ENCODE data around the gene STIP1.
A peak's percentile ranks its signal among the peaks of the same experiment; 100 is the strongest.

STIP1 gene

DNA sequence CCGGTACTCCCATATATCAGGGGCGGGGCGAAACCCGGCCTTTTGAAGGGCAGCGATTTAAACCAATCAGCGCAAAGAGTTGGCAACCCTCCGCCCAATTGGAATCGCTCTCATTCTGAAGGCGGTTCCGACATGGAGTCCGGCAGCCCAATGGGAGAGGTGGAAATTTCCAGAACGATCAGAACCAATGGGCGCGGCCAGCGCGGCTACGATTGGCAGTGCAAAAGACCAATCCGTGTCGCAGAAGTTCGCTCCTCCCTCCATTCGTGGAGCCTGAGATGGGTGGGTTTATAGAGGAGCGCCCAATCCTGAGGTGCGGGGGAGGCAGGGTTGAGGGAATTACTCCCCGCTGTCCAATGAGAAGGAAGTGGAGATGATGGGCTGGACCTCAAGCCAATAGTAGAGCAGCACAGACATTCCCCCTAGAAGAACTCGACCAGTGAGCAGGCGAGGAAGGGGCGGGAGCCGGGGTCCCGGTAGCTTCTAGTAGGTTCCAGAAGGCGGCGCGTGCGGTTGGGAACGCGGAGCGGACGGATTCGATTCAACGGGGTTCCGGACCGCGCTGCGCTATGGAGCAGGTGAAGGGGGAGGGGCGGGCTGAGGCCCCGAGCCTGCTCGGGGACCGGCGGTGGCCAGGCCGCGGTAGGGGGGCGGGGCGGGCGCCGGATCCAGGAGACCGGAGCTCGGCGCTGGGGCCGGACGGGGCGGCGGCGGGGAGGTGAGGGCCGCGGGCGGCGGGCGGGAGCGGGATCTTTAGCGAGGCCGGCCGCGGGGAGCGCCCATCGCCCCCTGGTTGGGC lies at the start of gene STIP1:
TSS of gene STIP1 (plus strand) at position 479 of the 799 bp plus-strand sequence. CDS start at position 570, 91 bp downstream.
- peak; percentile 100 for DNase-seq (ENCODE audit: extremely low read depth, low read depth)
- TF ChIP-seq, protein P1, sequence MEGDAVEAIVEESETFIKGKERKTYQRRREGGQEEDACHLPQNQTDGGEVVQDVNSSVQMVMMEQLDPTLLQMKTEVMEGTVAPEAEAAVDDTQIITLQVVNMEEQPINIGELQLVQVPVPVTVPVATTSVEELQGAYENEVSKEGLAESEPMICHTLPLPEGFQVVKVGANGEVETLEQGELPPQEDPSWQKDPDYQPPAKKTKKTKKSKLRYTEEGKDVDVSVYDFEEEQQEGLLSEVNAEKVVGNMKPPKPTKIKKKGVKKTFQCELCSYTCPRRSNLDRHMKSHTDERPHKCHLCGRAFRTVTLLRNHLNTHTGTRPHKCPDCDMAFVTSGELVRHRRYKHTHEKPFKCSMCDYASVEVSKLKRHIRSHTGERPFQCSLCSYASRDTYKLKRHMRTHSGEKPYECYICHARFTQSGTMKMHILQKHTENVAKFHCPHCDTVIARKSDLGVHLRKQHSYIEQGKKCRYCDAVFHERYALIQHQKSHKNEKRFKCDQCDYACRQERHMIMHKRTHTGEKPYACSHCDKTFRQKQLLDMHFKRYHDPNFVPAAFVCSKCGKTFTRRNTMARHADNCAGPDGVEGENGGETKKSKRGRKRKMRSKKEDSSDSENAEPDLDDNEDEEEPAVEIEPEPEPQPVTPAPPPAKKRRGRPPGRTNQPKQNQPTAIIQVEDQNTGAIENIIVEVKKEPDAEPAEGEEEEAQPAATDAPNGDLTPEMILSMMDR (IDR thresholded peaks at IDR 0.05; ENCODE audit: low read depth, low read length) = peak; percentile 49

DNA sequence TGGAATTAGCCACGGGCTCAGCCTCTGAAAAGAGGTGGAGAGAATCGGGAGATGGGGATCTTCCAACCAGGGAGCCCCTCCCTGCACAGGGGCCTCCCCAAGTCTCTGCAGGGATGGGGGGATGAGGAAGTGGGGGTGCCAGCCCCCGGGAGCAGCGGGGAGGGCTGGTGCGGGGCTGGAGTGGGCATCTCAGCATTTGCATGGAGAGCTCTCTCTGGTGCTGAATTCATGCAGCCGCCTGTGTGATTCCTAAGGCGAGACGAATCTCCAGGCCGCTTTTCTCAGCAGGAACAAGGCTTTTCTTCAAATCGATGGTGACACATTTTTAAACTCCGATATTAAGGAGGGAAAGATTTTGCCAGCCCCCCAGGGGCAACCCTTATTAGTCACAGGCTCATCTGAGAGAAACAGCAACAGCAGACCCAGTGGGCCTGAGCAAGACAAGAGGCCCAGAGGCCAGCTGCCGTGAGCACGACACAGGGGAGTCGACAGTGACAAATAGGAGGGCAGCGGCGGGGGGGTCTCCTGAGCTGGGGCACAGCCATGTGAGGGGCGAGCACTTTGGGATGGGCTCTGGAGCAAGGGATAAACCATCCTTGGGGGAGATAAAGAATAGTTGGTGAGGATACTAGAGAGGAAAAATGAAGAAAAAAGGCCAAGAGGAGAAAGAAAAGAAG lies 49.1 kb upstream of the STIP1 start:
- DNase-seq (ENCODE audit: extremely low read depth, low read depth) = no peak
- TF ChIP-seq, protein P1 (IDR thresholded peaks at IDR 0.05; ENCODE audit: low read depth, low read length) = no peak

DNA sequence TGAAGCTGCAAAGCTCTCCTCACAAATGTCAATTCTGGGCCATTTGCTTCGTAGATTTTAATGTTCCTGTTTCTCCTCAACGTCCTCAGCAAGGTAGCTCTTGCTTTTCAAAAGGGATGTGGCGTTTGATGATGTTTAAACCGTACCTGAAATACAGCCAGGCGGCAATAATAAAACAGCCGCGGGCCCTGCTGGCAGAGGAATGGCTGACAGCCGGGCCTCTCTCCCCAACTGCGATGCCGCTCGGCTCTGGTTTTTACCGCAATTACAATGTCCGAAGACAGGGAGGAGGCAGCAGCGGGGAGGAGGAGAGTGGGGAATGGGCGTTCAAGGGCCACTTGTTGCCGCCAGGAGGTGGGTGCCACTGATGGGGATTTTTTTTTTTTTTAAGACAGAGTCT lies 47.6 kb upstream of the STIP1 start:
- no peak for DNase-seq (ENCODE audit: extremely low read depth, low read depth)

DNA sequence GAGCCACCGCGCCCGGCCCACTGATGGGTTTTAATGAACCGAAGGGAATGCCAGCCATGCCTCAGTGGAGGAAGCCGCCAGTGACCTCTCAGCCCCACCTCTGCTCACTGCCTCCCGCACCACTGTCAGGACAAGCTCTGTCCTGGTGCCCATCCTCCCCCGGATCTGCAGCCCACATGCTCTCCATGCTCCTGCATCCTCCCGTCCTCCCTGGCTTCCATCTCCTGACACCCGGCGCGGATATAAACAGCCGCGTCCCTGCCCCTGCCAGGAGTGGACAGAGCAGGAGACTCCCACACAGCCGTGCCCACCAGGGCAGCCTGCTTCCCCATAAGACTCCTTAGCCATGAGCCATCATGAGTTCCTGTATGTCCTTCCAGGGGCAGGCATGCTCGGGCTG lies 46.9 kb upstream of the STIP1 start:
- TF ChIP-seq, protein P1 (IDR thresholded peaks at IDR 0.05; ENCODE audit: low read depth, low read length) = no peak
- DNase-seq (ENCODE audit: extremely low read depth, low read depth) = no peak

More for the DNA sequence above, 47.6 kb upstream of the STIP1 start:
- TF ChIP-seq, protein P1 (IDR thresholded peaks at IDR 0.05; ENCODE audit: low read depth, low read length) = no peak

DNA sequence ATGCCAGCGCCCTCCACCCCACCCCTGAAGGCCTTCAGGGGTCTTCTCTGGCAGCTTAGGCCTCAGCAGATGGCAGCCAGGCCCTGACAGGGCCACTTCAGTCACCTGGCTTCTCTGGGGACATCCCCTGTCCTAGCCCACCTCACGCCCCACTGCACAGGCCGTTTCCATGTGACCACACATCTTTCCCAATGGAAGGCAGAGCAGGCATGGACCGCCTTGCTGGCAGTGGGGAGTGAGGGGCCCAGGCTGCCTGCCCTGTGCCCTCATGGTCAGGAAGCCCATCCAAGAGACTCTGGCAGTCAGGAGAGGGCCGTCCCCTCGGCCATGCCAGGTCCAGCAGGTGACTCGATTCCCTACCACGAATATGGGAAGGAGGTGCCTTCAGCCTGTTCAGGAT lies 45.9 kb upstream of the STIP1 start:
- DNase-seq (ENCODE audit: extremely low read depth, low read depth) = no peak
- TF ChIP-seq, protein P1 (IDR thresholded peaks at IDR 0.05; ENCODE audit: low read depth, low read length) = no peak

DNA sequence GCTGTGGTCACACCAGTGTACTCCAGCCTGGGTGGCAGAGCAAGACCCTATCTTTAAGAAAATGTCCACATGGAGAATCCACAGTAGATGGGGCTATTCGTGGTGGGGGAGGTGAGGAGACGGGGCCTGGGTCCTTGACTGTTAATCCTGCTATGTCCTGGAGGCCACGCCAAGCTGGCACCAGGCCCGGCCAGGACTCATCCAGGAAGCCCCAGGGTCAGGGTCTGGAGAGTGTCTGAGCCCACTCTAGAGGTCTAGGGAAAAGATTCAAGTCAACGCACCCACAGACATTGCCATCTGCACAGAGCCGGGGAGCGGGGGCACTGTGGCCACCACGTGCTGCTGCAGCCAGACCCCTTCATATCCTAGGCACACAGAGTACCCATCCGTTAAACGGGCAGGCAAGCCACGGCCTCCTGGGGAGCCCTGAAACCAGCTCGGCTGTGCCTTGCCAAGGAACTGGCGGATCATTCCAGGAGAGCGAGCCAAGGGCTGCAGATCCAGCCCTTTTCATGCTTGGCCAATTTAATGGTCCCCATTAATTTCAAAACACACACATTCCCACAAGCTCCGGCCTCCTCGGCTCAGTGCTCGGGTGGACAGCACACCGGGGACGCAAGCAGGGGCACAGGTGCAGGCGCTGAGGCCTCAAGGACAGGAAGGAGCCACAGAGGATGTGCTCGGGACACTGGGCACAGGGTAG lies 44.7 kb upstream of the STIP1 start:
- no peak for DNase-seq (ENCODE audit: extremely low read depth, low read depth)
- TF ChIP-seq, protein P1 (IDR thresholded peaks at IDR 0.05; ENCODE audit: low read depth, low read length) = no peak

Data from AG09319 (cell line).